CD4-positive, alpha-beta T cell (primary cell): ENCODE data around the gene CES1. TPM values are rescaled to one million over a fixed set of nuclear protein-coding genes. Genes with fewer than 3 reads are reported as not detected.

ENCODE experiments used
- total RNA-seq, 174 experiments: library from RNA in 2 of 174; stranded (reverse) in 2 of 174; gene quantifications; one replicate each; pipeline ENCODE4 v1.2.3 and lab custom pipeline; 2021 to 2026

CES1 gene
- total RNA-seq, 2 experiments from 2014 or later = 0.22 to 0.81 TPM

Other genes with a start within 250 kb of the CES1 start
- not detected for gene SLC6A2, start 177.1 kb downstream of the CES1 start, total RNA-seq
- not detected for gene CES5A, start 42.3 kb upstream of the CES1 start, total RNA-seq